ENCODE data around the gene LILRB5. TPM values are rescaled to one million over a fixed set of nuclear protein-coding genes. Genes with fewer than 3 reads are reported as not detected.

The LILRB5 gene
- total and polyA plus RNA-seq, 4 donors: 2.2 to 5.8 (median 3.5) TPM

- Histone ChIP-seq H3K27ac (ENCODE audit: low read depth in 1 of 2, low read length in 1 of 2) (peak overlapping the region in 1 of 2 donors; percentile 89), H3K36me3 (ENCODE audit: control insufficient read depth in 4 of 4, insufficient read depth in 4 of 4, low read length in 4 of 4) (peaks cover 10 to 22% (median 10%) of the 10 kb centered on the region in 4 donors), H3K4me1 (ENCODE audit: control insufficient read depth in 5 of 5, insufficient read depth in 5 of 5, low read length in 5 of 5) (peaks cover 3 to 42% (median 23%) of the 10 kb centered on the region in 5 donors), H3K9ac (ENCODE audit: insufficient read depth in 1 of 2, low read length in 2 of 2) (peak overlapping the region in 1 of 2 donors; percentile 23), H3K4me3 (no peak overlapping the region), H3K27me3 (ENCODE audit: control insufficient read depth in 3 of 3, insufficient read depth in 3 of 3, low read length in 2 of 3) (no peaks in the 10 kb centered on the region), H3K9me3 (ENCODE audit: control insufficient read depth in 4 of 4, insufficient read depth in 3 of 4, low read length in 3 of 4) (no peaks in the 10 kb centered on the region)
- TF ChIP-seq CTCF (IDR thresholded peaks at IDR 0.05; ENCODE audit: control extremely low read depth, extremely low read depth): no peak
- ATAC-seq (ENCODE audit: insufficient read depth, low FRiP score) (no peak), DNase-seq (no peak)
- WGBS, 2 donors: 73% methylated on average over 12 of the region's 12 CpGs
Observed at GRCh38 chr19:54211235-54211634, 45.8 kb downstream of the LILRB5 start.

- H3K9ac ChIP-seq (ENCODE audit: insufficient read depth in 1 of 2, low read length in 2 of 2): peak overlapping the region in 1 of 2 donors; percentile 43
- H3K27ac ChIP-seq (ENCODE audit: low read depth in 1 of 2, low read length in 1 of 2): peak overlapping the region; percentile 67 to 97
- no peaks in the 10 kb centered on the region for H3K27me3 ChIP-seq (ENCODE audit: control insufficient read depth in 3 of 3, insufficient read depth in 3 of 3, low read length in 2 of 3)
- DNase-seq (peak; percentile 96 to 98 (median 98)), ATAC-seq (ENCODE audit: insufficient read depth, low FRiP score) (peak; percentile 45)
- peaks cover 3 to 42% (median 23%) of the 10 kb centered on the region in 5 donors for H3K4me1 ChIP-seq (ENCODE audit: control insufficient read depth in 5 of 5, insufficient read depth in 5 of 5, low read length in 5 of 5)
- H3K9me3 ChIP-seq (ENCODE audit: control insufficient read depth in 4 of 4, insufficient read depth in 3 of 4, low read length in 3 of 4): no peaks in the 10 kb centered on the region
- 10 to 20% methylated on average over 10 of the region's 10 CpGs for whole genome bisulfite sequencing, 2 donors
- no peak for TF ChIP-seq CTCF (IDR thresholded peaks at IDR 0.05; ENCODE audit: control extremely low read depth, extremely low read depth)
- peaks cover 12 to 31% (median 19%) of the 10 kb centered on the region in 4 donors for H3K36me3 ChIP-seq (ENCODE audit: control insufficient read depth in 4 of 4, insufficient read depth in 4 of 4, low read length in 4 of 4)
- no peak overlapping the region for H3K4me3 ChIP-seq
Observed at GRCh38 chr19:54209811-54210494, 47.1 kb downstream of the LILRB5 start.

GRCh38 chr19:54209058-54209810 is 47.8 kb downstream of the LILRB5 start:
- Histone ChIP-seq H3K4me1 (ENCODE audit: control insufficient read depth in 5 of 5, insufficient read depth in 5 of 5, low read length in 5 of 5) (peaks cover 3 to 42% (median 23%) of the 10 kb centered on the region in 5 donors), H3K27ac (ENCODE audit: low read depth in 1 of 2, low read length in 1 of 2) (peak overlapping the region; percentile 67 to 97), H3K9ac (ENCODE audit: insufficient read depth in 1 of 2, low read length in 2 of 2) (peak overlapping the region in 1 of 2 donors; percentile 43), H3K27me3 (ENCODE audit: control insufficient read depth in 3 of 3, insufficient read depth in 3 of 3, low read length in 2 of 3) (no peaks in the 10 kb centered on the region), H3K9me3 (ENCODE audit: control insufficient read depth in 4 of 4, insufficient read depth in 3 of 4, low read length in 3 of 4) (no peaks in the 10 kb centered on the region), H3K4me3 (no peak overlapping the region), H3K36me3 (ENCODE audit: control insufficient read depth in 4 of 4, insufficient read depth in 4 of 4, low read length in 4 of 4) (peaks cover 15 to 32% (median 23%) of the 10 kb centered on the region in 4 donors)
- WGBS, 2 donors: 59 to 65% methylated on average over 24 of the region's 24 CpGs
- peak in 1 of 3 donors; percentile 33 for DNase-seq
- no peak for TF ChIP-seq CTCF (IDR thresholded peaks at IDR 0.05; ENCODE audit: control extremely low read depth, extremely low read depth)
- no peak for ATAC-seq (ENCODE audit: insufficient read depth, low FRiP score)

Data from lung (tissue), 12 donors.